NCI-H1930 (cell line): ENCODE results near the gene AUTS2.

ENCODE experiments used
- DNase-seq, 2 experiments: peaks; one replicate each; lab custom pipeline; 2025; lab: John Stamatoyannopoulos, UW

AUTS2 gene

GRCh38 chr7:70751895-70752294, 1153.6 kb downstream of the AUTS2 start:
- no peak for DNase-seq

DNA sequence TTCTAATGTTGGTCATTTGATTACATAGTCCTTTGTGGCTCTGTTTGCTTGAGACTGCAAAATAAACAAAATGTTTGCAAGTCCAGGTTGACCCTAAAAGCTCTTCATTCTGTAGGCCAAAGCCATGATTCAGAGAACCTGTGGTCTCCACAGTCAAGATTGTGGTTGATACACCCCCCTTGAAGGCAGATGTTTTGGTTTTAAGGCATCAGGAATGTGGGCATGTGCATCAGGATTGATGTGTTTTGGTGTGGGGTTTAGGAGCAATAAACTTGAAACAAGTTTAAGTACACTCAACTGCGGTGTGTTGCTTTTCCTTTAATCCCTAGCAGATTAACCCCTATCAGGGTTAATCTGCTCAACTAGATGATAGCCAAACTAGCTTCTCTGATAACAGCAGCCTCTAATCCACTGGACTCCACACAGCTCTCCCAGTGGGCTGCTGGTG, 1154.5 kb downstream of the AUTS2 start:
- DNase-seq = no peak

DNA sequence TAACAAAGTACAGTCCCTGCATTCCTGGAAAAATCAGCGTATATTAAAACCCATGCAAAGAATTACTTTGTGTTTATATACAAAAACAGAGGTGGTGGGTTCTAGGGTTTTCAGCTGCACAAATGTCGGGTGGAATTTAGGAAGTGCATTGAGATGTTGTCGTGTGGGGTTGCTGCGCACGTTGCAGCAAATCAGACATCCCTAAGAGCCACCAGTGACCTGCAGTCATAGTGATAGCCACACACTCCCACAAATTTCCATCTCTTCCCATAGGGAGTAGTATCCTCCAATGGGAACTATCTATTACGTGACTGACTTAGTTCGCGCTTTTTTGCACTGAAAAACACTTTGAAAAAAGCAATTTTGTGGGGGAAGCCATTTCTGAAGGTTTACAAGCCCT, 1158.5 kb downstream of the AUTS2 start:
- DNase-seq = peak in 1 of 2 experiments; percentile 71

- DNase-seq = no peak
Observed at GRCh38 chr7:70758646-70759045, 1160.4 kb downstream of the AUTS2 start.

DNA sequence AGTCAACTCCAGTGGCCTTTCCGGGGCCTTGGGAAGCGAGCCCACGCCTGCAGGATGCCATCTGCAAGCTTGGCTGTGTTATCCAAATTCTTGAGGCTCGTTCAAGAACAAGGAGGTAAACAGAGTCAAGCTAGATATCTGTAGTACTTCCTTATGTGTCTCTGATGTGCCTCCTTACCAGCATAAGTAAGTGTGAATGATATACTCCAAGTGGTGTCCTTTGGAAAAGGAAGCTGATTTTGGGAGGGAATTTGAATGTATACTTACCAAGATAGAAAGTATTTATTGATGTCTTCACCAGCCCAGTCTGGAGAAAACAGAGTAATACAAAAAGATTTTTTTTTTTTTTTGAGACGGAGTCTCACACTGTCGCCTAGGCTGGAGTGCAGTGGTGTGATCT, 1161.4 kb downstream of the AUTS2 start:
- no peak for DNase-seq

DNA sequence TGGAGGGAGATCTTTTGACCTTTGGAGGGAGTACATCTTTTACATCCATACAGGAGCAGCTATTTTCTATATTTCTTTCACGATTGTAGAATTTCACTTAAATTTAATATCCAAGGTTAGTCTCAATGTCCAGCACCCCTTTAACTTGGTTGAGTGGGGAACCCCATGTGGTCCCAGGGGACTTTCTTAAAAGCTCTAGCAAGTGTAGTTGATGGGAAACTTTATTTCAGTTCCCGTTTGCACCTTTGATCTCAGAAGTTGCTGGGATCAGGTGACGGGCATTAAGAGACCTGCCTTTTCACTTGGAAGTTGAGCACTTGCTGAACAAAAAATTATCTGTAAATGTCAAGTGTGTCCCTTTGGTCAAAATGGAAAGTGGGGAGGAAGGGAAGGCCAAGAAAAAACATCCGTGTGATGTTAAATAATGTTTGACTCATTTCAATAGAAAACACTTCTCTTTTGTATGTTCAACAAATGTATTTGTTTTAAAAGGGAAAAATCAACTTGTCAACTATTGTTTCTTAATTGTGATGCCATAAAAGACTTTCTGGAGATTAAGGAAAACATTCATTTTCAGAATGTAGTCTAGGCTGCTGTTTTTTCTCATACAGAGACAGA, 1163.5 kb downstream of the AUTS2 start:
- DNase-seq = no peak

DNA sequence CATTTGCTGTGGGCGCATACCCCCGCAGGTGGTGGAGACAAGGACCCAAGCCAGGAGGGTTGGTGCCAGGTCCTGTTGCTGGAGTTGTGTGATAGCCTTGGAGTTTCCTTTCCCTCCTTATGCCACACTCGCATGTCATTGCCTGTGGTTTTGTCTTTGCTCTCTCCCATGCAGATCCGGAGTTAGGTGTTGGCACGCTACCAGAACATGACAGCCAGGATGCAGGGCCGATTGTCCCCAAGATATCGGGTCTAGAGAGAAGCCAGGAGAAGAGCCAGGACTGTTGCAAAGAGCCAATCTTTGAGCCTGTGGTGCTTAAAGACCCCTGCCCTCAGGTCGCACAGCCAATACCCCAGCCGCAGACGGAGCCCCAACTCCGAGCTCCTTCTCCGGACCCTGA, 1164.4 kb downstream of the AUTS2 start:
- no peak for DNase-seq

GRCh38 chr7:70763961-70764691, 1165.9 kb downstream of the AUTS2 start:
- DNase-seq = no peak

DNA sequence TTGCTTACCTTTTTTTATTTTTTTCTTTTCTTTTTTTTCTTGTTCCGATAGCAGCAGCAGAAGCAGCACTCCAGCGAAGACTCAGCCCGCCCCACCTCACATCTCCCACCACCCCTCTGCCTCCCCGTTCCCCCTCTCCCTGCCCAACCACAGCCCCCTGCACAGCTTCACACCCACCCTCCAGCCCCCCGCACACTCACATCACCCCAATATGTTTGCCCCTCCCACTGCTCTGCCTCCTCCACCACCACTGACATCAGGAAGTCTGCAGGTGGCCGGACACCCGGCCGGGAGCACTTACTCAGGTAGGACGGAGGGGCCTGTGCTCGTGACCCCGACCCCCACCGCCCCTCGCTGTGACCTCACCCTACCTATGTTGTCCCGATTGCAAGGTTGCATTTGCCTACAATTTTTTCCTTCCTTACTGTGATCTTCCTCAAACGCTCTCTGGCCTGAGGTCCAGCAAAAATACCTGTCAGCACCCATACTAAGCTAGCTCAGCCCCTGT, 1166.5 kb downstream of the AUTS2 start:
- DNase-seq = no peak

- no peak for DNase-seq
Observed at GRCh38 chr7:70765651-70766050, 1167.4 kb downstream of the AUTS2 start.

DNA sequence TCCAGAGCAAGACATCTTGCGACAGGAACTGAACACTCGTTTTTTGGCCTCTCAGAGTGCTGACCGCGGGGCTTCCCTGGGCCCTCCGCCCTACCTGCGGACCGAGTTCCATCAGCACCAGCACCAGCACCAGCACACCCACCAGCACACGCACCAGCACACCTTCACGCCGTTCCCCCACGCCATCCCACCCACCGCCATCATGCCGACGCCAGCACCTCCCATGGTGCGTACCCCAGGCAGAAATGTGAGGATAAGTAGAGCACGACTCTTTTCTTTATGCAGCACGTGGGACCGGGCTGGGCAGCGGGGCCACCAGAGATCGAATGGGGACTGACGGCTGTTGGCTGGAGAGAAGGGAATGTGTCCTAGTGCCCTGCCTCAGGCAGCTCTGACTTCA, 1167.8 kb downstream of the AUTS2 start:
- no peak for DNase-seq

GRCh38 chr7:70766694-70767093, 1168.4 kb downstream of the AUTS2 start:
- DNase-seq = no peak

DNA sequence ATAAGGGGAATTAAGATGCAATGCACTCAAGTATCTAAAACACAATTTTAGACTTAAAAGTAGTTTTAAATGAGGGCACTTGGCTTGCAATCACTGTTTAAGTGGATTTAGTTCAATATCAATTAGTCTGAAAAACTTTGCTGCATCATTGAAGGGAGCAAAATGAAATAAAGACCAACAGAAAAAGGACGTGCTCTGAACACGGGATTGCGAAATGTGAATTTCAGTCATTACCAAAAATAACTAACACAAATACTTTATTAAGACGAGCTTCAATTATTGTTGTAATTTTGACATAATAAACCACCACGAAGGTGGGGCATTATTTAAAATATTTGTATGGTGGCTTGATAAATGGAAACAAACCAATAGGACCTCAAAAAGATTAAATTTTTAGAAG, 1171.9 kb downstream of the AUTS2 start:
- no peak for DNase-seq

DNA sequence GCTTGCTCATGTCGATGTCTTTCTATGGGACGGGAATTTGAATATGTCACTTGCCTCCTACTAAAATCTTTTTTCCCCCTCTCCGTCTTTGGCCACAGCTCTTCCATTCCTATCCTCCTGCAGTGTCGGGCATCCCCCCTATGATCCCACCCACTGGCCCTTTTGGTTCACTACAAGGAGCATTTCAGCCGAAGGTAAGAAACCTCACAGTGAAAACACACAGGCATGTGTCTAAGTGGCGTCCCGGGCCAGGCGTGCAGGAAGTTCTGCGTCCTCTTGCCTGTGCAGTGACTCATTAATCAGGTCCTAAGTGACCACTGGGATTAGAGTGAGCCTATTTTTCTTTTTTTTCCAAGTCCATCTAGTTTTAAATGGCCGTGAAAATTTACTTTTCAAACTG, 1173.2 kb downstream of the AUTS2 start:
- DNase-seq = no peak

GRCh38 chr7:70772891-70773290, 1174.6 kb downstream of the AUTS2 start:
- no peak for DNase-seq

DNA sequence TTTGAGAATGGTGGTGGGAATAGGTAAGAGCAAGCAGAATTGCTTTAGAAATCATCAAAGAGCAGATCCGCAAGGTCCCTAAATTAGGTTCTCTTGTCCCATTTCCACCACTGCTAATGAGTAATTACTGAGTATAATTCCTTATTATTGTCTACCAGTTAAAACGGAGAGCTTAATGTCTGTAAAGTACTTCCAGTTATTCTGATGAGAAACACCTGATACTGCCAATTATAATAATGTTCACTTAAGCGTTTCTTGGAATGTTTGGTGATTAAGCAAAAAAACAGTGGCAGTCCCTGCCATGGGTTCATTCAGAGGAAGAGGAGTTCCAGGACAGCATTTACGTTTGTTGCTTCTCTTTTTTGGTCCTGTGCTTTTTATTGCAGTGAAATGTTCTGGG, 1175.1 kb downstream of the AUTS2 start:
- no peak for DNase-seq

DNA sequence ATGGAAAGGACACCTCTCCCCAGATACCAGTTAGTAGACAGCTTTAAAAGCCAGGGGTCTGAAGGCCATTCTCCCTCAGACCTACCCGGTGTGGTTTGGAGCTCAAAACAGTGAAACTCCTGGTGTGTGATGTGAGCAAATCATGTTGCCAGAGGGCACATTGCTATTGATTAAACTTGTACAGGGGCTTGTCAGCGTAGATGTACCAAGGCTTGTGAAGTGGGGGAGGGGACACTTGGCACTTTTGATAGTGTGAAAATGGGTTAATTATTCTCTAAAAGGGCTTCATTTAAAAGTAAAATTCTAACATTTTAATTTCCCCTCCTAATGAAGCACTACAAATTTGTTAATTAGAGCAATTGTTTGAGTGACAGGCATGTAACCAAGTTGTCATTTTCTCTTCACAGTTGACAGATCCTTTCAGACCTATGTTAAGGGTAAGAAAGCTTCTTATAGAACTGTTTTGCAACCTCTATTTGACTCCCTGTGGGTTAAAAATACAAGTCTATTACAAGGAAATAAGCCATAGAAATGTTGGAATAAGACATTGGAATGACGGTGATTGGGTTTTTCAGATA, 1176.8 kb downstream of the AUTS2 start:
- no peak for DNase-seq

DNA sequence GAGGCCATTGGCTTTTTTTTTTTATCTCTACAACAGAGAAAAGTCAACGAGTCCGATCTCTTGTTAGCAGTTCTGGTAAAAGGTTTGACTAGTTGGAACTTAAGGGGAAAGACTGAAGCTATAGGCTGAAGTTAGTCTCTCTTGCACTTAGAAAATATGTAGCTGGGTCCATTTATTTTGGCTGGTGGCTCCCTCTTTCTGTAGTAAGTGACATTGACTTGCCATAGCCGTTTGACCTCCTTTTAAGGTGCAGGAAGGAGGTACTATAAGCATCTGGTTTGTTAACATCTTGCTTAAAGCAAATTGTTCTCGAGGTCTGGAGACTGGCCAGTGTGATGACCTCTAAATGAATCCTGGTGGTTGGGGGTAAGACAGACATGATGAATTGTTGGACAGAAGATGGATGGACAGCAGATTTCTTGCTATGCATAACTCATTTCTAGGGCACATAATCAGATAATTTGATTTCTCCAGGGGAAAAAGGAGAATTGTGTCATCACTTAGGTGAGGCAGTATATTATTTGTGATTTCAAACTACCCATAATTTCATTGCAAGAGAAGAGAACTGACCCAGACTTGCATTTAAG, 1177.4 kb downstream of the AUTS2 start:
- peak in 1 of 2 experiments; percentile 16 for DNase-seq

DNA sequence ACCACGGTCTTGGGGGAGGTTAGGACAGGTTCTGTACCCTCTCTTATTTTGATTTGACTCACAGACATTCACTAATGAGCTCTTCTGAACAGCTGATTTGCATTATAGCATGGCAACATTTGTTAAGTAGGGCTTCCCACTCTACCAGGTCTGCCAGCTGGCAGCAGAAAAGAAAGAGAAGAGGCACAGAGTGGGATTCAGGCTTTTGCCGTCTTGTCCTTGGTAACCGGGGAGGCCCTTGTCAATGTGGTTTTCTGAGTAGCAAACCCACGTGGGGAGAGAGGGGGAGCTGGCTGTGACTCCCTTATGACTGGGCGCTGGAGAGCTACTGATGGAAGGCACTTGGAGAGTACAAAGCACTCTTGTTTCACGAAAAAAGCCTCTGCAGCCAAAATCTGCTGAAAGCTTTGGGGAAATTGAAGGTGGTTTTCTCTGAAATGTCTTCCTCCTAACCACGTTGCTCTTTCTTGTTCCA, 1178.4 kb downstream of the AUTS2 start:
- DNase-seq = no peak

DNA sequence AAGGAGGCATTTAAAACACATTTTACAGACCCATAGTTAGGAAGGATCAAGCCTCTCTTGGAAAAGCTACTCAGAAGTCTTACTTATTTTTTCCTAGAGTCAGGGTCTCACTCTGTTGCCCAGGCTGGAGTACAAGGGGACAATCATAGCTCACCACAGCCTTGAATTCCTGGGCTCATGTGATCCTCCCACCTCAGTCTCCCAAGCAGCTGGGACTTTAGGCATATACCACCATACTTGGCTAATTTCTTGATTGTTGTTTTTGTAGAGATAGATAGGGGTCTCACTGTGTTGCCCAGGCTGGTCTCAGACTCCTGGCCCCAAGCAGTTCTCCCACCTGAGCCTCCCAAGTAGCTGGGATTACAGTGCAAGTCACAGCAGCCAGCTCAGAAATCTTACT, 1179.0 kb downstream of the AUTS2 start:
- DNase-seq = no peak

DNA sequence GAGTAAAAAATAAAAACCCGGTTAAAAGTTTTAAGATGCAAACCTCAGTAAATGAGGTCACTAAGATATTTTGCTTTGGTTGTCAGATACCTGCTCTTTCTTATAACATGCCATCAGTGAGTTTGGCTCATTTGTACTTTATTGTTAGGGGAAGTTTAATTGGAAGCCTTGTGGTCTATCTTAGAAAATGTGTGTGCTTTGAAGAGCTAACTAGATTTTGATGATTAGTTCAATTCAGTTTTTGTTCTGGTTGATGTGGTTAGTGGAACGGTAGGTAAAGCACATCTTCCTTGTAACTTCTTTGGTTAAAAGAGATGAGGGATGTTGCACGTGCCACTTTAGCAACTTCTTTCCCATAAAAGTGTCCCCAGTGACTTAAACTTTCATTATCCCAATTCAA, 1180.3 kb downstream of the AUTS2 start:
- DNase-seq = no peak

GRCh38 chr7:70779321-70779720, 1181.0 kb downstream of the AUTS2 start:
- DNase-seq = no peak

GRCh38 chr7:70781922-70782311, 1183.6 kb downstream of the AUTS2 start:
- no peak for DNase-seq
